B cell (primary cell): ENCODE data around the gene ITGB1BP2. TPM values are rescaled to one million over a fixed set of nuclear protein-coding genes. Genes with fewer than 3 reads are reported as not detected.
"Not testable (repeated sequence)": the region's sequence is repeated elsewhere in the genome, so short reads cannot be mapped to it uniquely, and the experiment has no call there.

ENCODE experiments used
- ATAC-seq: fragments of 200-7000 bp; cut with Tn5 transposase; one replicate; pipeline ENCODE4 v1.10.0; 2021; ENCODE audit warnings: low read depth, mild to moderate bottlenecking, moderate number of reproducible peaks, moderate library complexity
- CTCF ChIA-PET: fragments of 350-600 bp; sonication (Branson Sonifier 250); formaldehyde crosslinking; loops from one replicate; lab custom pipeline; 2021; ENCODE audit warnings: antibody characterized with exemption, inconsistent platforms; lab: Charles Lee
- POLR2A ChIA-PET: fragments of 350-600 bp; sonication (Branson Sonifier 250); formaldehyde crosslinking; loops from one replicate; lab custom pipeline; 2021; ENCODE audit warnings: antibody characterized with exemption; lab: Charles Lee
- DNase-seq: peaks from one replicate; pipeline ENCODE4 v3.0.0; 2013
- H2AFZ ChIP-seq: 2 replicates; pipeline ENCODE4 v1.6.1; 2012; ENCODE audit warnings: mild to moderate bottlenecking, low read depth, low read length; ENCODE audit not compliant: insufficient read depth, poor library complexity, severe bottlenecking
- H3K27ac ChIP-seq, 2 donors: 1 replicate in 1 of 2; 2 replicates in 1 of 2; pipeline ENCODE4 v1.5.1; 2012 to 2013; ENCODE audit warnings: low read length in 2 of 2, mild to moderate bottlenecking in 2 of 2, moderate library complexity in 1 of 2
- H3K27me3 ChIP-seq, 4 experiments: fragments of 200-600 bp in 1 of 4; sonication (generic) in 1 of 4; replicated peaks in 1 of 4; 1 replicate in 2 of 4; 2 replicates in 2 of 4; pipeline versions ENCODE4 v1.6.1 to v1.7.0; 2013 to 2016; ENCODE audit warnings: low read length in 3 of 4, mild to moderate bottlenecking in 2 of 4, mixed read lengths in 1 of 4, moderate library complexity in 1 of 4; ENCODE audit not compliant: insufficient read depth in 4 of 4, control insufficient read depth in 3 of 4; ENCODE audit errors: control extremely low read depth in 1 of 4
- H3K36me3 ChIP-seq, 2 experiments: replicated peaks in 1 of 2; 1 replicate in 1 of 2; 2 replicates in 1 of 2; pipeline versions ENCODE4 v1.6.1 to v1.7.1; 2013; ENCODE audit warnings: low read length in 1 of 2; ENCODE audit not compliant: insufficient read depth in 2 of 2, control insufficient read depth in 1 of 2; ENCODE audit errors: control extremely low read depth in 1 of 2, extremely low read depth in 1 of 2
- H3K4me1 ChIP-seq, 2 donors: fragments of 200-600 bp in 1 of 2; sonication (generic) in 1 of 2; 1 replicate in 1 of 2; 2 replicates in 1 of 2; pipeline versions ENCODE4 v1.5.1 to v1.6.1; 2013 to 2017; ENCODE audit warnings: low read length in 2 of 2; ENCODE audit not compliant: control insufficient read depth in 2 of 2, insufficient read depth in 2 of 2
- H3K4me2 ChIP-seq: replicated peaks from 2 replicates; pipeline ENCODE3; 2012; ENCODE audit warnings: mild to moderate bottlenecking, low read depth, low read length; ENCODE audit not compliant: poor library complexity, severe bottlenecking
- H3K4me3 ChIP-seq, 5 experiments: fragments of 200-600 bp in 1 of 5; sonication (generic) in 1 of 5; 1 replicate in 3 of 5; 2 replicates in 2 of 5; pipeline versions ENCODE4 v1.5.1 to v1.7.0; 2011 to 2016; ENCODE audit warnings: low read length in 4 of 5, mild to moderate bottlenecking in 4 of 5, low read depth in 2 of 5, control low read depth in 1 of 5, moderate library complexity in 1 of 5; ENCODE audit not compliant: insufficient read depth in 1 of 5; ENCODE audit errors: control extremely low read depth in 1 of 5, extremely low read depth in 1 of 5
- H3K79me2 ChIP-seq: fragments of 200-600 bp; sonication (generic); one replicate; pipeline ENCODE4 v1.6.0; 2016; ENCODE audit warnings: low read length; ENCODE audit not compliant: control insufficient read depth, insufficient read depth
- H3K9ac ChIP-seq: fragments of 200-600 bp; sonication (generic); 2 replicates; pipeline ENCODE4 v1.6.1; 2017; ENCODE audit warnings: mild to moderate bottlenecking, low read length, moderate library complexity
- H3K9me3 ChIP-seq, 3 donors: one replicate each; pipeline versions ENCODE4 v1.6.1 to v1.7.1; 2013; ENCODE audit warnings: low read length in 2 of 3; ENCODE audit not compliant: control insufficient read depth in 2 of 3, insufficient read depth in 1 of 3; ENCODE audit errors: control extremely low read depth in 1 of 3
- H4K20me1 ChIP-seq: 2 replicates; pipeline ENCODE4 v1.6.0; 2012; ENCODE audit warnings: mild to moderate bottlenecking, low read length; ENCODE audit not compliant: insufficient read depth, control insufficient read depth, poor library complexity, severe bottlenecking
- H3K27ac Mint-ChIP-seq: one replicate; pipeline ENCODE4 v1.8.0; 2021; ENCODE audit warnings: mixed read lengths
- H3K27me3 Mint-ChIP-seq: one replicate; pipeline ENCODE4 v1.8.0; 2021; ENCODE audit warnings: mixed read lengths
- H3K4me1 Mint-ChIP-seq: one replicate; pipeline ENCODE4 v1.8.0; 2021; ENCODE audit warnings: mixed read lengths
- H3K4me3 Mint-ChIP-seq: one replicate; pipeline ENCODE4 v1.8.0; 2021; ENCODE audit warnings: mixed read lengths
- H3K9me3 Mint-ChIP-seq: one replicate; pipeline ENCODE4 v1.8.0; 2022; ENCODE audit warnings: mixed read lengths; ENCODE audit not compliant: insufficient read depth
- CTCF ChIP-seq: fragments of 200-600 bp; IDR thresholded peaks from one replicate; pipeline ENCODE4 v1.8.0; 2022; ENCODE audit warnings: antibody characterized with exemption, mild to moderate bottlenecking
- EZH2 ChIP-seq: IDR thresholded peaks from 2 replicates; pipeline ENCODE4 v1.6.1; 2012; ENCODE audit warnings: borderline replicate concordance, low read depth, mild to moderate bottlenecking, moderate library complexity, low read length; ENCODE audit not compliant: insufficient read depth, poor library complexity, severe bottlenecking
- WGBS: methylation state at CpG from one replicate; pipeline ENCODE4 v1.1.5; 2013; ENCODE audit warnings: missing lambda C conversion rate; ENCODE audit not compliant: insufficient coverage; 5-methylcytosine and 5-hydroxymethylcytosine counted together
- intact Hi-C: fragments of 100-400 bp; cut with micrococcal nuclease; formaldehyde crosslinking; loops from one replicate; pipeline ENCODE4 v1.10.0; 2022
- polyA plus RNA-seq: library from polyadenylated mRNA; depleted of rRNA; stranded (reverse); fragments of >200 nt; gene quantifications from 2 replicates; pipeline ENCODE4 v1.2.3, GENCODE V29; 2012
- total RNA-seq, 2 donors: library from RNA; stranded (reverse); fragments of 120-200 nt in 1 of 2; gene quantifications; 1 replicate in 1 of 2; 2 replicates in 1 of 2; pipeline versions ENCODE4 v1.2.3 to v1.2.4, GENCODE V29; 2013 to 2022

ITGB1BP2 gene
- total and polyA plus RNA-seq, 2 donors (not counting 1 experiment from before 2014, with no cell fraction given) = 2.2 to 3.7 TPM

GRCh38 chrX:71269801-71270395 lies 31.7 kb upstream of the ITGB1BP2 start:
- Histone ChIP-seq H2AFZ (no peak overlapping the region), H3K4me3 (no peak overlapping the region), H3K27me3 (no peaks in the 10 kb centered on the region), H3K9me3 (no peaks in the 10 kb centered on the region), H3K27ac (no peak overlapping the region), H4K20me1 (no peaks in the 10 kb centered on the region), H3K79me2 (no peaks in the 10 kb centered on the region), H3K9ac (no peak overlapping the region), H3K36me3 (no peaks in the 10 kb centered on the region), H3K4me1 (no peaks in the 10 kb centered on the region), H3K4me2 (no peak overlapping the region)
- ATAC-seq (no peak), DNase-seq (no peak)
- Mint-ChIP-seq H3K4me1 (no peaks in the 10 kb centered on the region), H3K9me3 (no peaks in the 10 kb centered on the region), H3K27me3 (no peaks in the 10 kb centered on the region), H3K4me3 (no peak overlapping the region), H3K27ac (no peak overlapping the region)
- WGBS = 100% methylated on average over 4 of the region's 19 CpGs
- TF ChIP-seq EZH2 = no peak
- TF ChIP-seq CTCF = no peak
- intact Hi-C loops = no loop called here
- ChIA-PET POLR2A (no interaction called here), CTCF (no interaction called here)

DNA sequence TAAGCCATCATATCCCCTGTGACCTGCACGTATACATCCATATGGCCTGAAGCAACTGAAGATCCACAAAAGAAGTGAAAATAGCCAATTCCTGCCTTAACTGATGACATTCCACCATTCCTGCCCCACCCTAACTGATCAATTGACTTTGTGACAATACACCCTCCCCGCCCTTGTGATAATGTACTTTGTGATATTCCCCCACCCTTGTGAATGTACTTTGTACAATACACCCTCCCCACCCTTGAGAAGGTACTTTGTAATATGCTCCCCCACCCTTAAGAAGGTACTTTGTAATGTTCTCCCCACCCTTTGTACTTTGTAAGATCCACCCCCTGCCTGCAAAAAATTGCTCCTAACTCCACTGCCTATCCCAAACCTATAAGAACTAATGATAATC lies 29.2 kb upstream of the ITGB1BP2 start:
- H3K4me2 ChIP-seq, H3K4me1 ChIP-seq, H3K4me3 Mint-ChIP-seq, H2AFZ ChIP-seq, H3K27me3 Mint-ChIP-seq, H3K79me2 ChIP-seq, H3K4me1 Mint-ChIP-seq, DNase-seq, H3K4me3 ChIP-seq, ATAC-seq, H3K27me3 ChIP-seq, H3K27ac ChIP-seq, H4K20me1 ChIP-seq, CTCF ChIA-PET, intact Hi-C loops, H3K36me3 ChIP-seq, H3K9ac ChIP-seq, H3K9me3 Mint-ChIP-seq, H3K9me3 ChIP-seq, H3K27ac Mint-ChIP-seq: not testable (repeated sequence)
- POLR2A ChIA-PET = interaction anchor here (0.7 kb wide), 1 partner anchor 20 kb away, joined by 6 read pairs; no protein-coding TSS in a partner anchor
- 100% methylated on average over 1 of the region's 2 CpGs for WGBS

GRCh38 chrX:71281300-71281699 lies 20.2 kb upstream of the ITGB1BP2 start:
- H3K4me1 Mint-ChIP-seq = peaks cover 21% of the 10 kb centered on the region
- H3K27me3 Mint-ChIP-seq, H3K27me3 ChIP-seq, H3K4me2 ChIP-seq, H3K9ac ChIP-seq, H3K36me3 ChIP-seq, H4K20me1 ChIP-seq, DNase-seq, H2AFZ ChIP-seq, ATAC-seq, CTCF ChIA-PET, H3K9me3 ChIP-seq, H3K4me3 Mint-ChIP-seq, H3K4me3 ChIP-seq, H3K9me3 Mint-ChIP-seq, H3K27ac ChIP-seq, H3K27ac Mint-ChIP-seq, intact Hi-C loops: not testable (repeated sequence)
- WGBS = 95% methylated on average over 4 of the region's 11 CpGs
- H3K4me1 ChIP-seq = peaks cover 16% of the 10 kb centered on the region in 2 donors
- POLR2A ChIA-PET = interaction anchor here (0.6 kb wide), 1 partner anchor 159 kb away, joined by 4 read pairs; no protein-coding TSS in a partner anchor
- H3K79me2 ChIP-seq = peaks cover 20% of the 10 kb centered on the region
